ENCODE results near the gene ANKS1B.
"Not testable (repeated sequence)": the region's sequence is repeated elsewhere in the genome, so short reads cannot be mapped to it uniquely, and the experiment has no call there.

Gene ANKS1B

DNA sequence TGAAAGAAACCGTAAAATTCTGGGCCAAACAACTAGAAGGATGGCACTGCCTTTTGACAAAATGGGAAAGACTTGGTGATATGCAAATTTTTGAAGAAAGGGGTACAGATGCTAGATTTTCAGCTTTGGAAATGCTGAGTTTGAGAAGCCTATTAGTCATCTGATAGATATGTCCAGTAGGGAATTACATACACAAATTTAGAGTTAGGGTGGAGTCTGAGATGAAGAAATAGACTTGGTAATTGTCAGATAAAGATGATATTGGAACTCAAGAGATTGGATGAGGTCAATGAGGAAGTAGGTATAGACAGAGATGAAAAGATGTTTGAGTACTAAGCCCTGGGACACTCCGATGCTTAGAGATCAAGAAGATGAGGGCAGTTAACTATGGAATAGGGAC, 184.1 kb downstream of the ANKS1B start:
- Mint-ChIP-seq H3K36me3 (ENCODE audit: low read depth) (no peaks in the 10 kb centered on the region), H3K27me3 (no peaks in the 10 kb centered on the region), H3K27ac (no peak overlapping the region), H3K4me3 (no peak overlapping the region), H3K9me3 (no peaks in the 10 kb centered on the region), H3K4me1 (ENCODE audit: low read depth) (no peaks in the 10 kb centered on the region)
- intact Hi-C loops (cut with micrococcal nuclease), result no loop called here

DNA sequence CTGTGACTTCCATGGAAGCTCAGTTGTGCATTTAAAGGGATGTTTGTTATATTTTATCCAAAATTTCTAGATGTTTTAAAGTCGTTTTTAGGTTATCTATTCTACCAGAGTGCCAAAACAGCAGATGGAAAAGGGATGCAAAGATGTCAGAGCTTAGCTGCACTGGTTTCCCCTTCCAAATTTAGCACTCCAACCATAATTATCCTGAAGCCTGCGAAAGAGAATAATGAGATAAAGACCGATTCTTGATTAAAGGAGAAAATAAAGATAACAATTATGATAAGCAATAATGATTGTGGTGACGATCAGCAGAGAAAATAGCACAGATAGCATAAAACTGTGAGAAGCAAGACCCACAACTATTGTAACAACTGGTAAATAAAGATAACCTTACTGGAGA, 186.8 kb downstream of the ANKS1B start:
- H3K27me3 Mint-ChIP-seq; H3K4me3 Mint-ChIP-seq; H3K4me1 Mint-ChIP-seq (ENCODE audit: low read depth); H3K27ac Mint-ChIP-seq; H3K9me3 Mint-ChIP-seq; H3K36me3 Mint-ChIP-seq (ENCODE audit: low read depth); intact Hi-C loops (cut with micrococcal nuclease): not testable (repeated sequence)

DNA sequence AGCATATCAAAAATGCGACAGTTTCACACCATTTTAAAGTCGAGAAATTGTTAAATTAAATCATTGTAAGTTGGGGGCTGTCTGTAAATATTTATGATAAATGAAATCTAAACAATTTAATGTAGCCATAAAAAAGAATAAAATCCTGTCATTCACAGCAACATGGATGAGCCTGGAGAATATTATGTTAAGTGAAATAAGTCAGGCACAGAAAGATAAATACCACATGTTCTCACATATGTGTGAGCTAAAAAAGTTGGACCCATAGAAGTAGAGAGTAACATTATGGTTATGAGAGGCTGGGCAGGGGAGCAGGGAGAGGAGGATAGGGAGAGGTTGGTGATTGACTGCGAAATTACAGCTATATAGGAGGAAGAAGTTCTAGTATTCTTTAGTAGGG, 201.3 kb downstream of the ANKS1B start:
- H3K36me3 Mint-ChIP-seq (ENCODE audit: low read depth), result no peaks in the 10 kb centered on the region
- intact Hi-C loops (cut with micrococcal nuclease), result no loop called here
- no peak overlapping the region for H3K27ac Mint-ChIP-seq
- H3K9me3 Mint-ChIP-seq, result no peaks in the 10 kb centered on the region
- no peaks in the 10 kb centered on the region for H3K4me1 Mint-ChIP-seq (ENCODE audit: low read depth)
- no peaks in the 10 kb centered on the region for H3K27me3 Mint-ChIP-seq
- no peak overlapping the region for H3K4me3 Mint-ChIP-seq

DNA sequence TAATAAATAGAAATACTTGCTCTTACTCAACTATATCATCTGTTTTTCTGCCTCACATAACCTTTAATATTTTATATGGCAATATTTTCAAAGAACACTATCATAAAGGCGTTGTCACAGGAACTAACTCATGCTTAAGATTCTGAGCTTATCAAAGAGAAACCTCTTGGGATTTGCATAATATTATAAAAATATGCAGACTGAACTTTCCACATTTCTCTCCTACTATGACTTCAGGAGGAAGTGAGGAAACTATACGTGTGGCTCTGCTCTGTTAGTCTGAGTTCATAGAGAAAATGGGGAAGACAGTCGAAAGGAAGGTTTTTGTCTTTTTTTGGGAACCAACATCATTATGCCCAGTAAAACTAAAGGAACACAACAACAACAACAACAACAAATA, 212.5 kb downstream of the ANKS1B start:
- no peaks in the 10 kb centered on the region for H3K4me1 Mint-ChIP-seq (ENCODE audit: low read depth)
- no peaks in the 10 kb centered on the region for H3K9me3 Mint-ChIP-seq
- intact Hi-C loops (cut with micrococcal nuclease), result no loop called here
- H3K36me3 Mint-ChIP-seq (ENCODE audit: low read depth), result no peaks in the 10 kb centered on the region
- no peak overlapping the region for H3K4me3 Mint-ChIP-seq
- H3K27ac Mint-ChIP-seq, result no peak overlapping the region
- H3K27me3 Mint-ChIP-seq, result no peaks in the 10 kb centered on the region

DNA sequence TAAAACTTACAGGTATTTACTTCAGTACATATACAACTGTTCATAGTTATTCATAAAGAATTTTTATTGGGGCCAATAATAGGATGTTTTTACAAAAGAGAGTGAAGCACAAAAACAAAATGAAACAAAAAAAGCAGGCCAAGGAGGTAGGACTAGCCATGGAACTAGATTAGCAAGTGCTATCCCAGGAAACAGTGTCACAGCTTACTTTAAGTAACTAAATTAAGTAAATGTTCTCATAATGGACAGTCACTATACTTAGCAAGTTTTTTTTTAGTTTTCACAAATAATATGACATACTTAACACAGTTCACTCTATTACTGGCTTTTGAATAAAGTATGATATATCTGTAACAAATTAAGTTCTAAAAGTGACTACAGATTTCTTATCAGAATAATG, 213.1 kb downstream of the ANKS1B start:
- no peaks in the 10 kb centered on the region for H3K9me3 Mint-ChIP-seq
- H3K4me1 Mint-ChIP-seq (ENCODE audit: low read depth), result no peaks in the 10 kb centered on the region
- no peak overlapping the region for H3K27ac Mint-ChIP-seq
- no peaks in the 10 kb centered on the region for H3K36me3 Mint-ChIP-seq (ENCODE audit: low read depth)
- H3K4me3 Mint-ChIP-seq, result no peak overlapping the region
- H3K27me3 Mint-ChIP-seq, result no peaks in the 10 kb centered on the region
- intact Hi-C loops (cut with micrococcal nuclease), result no loop called here

DNA sequence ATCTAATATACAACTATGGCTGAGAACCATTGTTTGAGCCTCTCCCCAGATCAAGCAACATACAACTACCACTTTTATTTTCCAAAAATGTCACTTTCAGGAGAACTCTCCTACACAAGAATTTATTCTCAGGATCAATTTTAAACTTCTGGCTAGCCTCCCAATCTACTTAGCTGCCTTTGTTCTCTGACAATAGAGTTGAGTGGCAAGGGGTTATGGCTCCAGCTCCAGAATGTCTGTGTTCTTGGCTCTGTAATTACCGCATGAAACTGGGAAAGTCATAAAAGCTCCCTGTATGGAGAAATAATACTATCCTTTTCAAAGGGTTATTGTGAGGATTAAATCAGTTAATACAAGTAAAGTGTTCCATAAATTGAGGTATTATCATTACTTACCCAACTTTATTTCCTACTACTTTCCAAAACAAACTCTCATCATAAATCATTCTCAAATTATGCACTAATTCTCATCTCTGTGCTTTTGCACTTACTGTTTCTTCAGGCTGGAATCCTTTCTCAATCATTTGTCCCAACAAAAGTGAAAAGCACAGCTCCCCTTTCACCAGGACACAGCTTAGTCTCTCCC, 215.2 kb downstream of the ANKS1B start:
- no peaks in the 10 kb centered on the region for H3K27me3 Mint-ChIP-seq
- no peak overlapping the region for H3K27ac Mint-ChIP-seq
- intact Hi-C loops (cut with micrococcal nuclease), result no loop called here
- H3K4me1 Mint-ChIP-seq (ENCODE audit: low read depth), result no peaks in the 10 kb centered on the region
- no peaks in the 10 kb centered on the region for H3K36me3 Mint-ChIP-seq (ENCODE audit: low read depth)
- H3K4me3 Mint-ChIP-seq, result no peak overlapping the region
- H3K9me3 Mint-ChIP-seq, result no peaks in the 10 kb centered on the region

DNA sequence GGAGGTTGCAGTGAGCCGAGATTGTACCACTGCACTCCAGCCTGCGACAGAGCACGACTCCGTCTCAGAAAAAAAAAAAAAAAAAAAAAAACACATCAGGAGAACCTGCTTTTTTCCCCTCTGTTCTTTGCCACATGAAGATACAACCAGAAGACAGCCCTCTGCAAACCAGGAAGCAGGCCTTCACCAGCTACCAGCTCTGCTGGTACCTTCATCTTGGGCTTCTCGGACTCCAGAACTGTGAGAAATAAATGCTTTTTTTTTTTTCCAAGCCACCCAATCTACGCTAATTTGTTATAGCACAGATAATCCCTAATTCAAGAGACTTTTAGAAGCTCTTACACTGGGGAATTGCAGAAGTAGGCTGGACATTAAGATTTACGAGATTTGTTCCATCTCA, 216.0 kb downstream of the ANKS1B start:
- intact Hi-C loops (cut with micrococcal nuclease), result no loop called here
- Mint-ChIP-seq H3K36me3 (ENCODE audit: low read depth) (no peaks in the 10 kb centered on the region), H3K4me1 (ENCODE audit: low read depth) (no peaks in the 10 kb centered on the region), H3K27me3 (no peaks in the 10 kb centered on the region), H3K4me3 (no peak overlapping the region), H3K27ac (no peak overlapping the region), H3K9me3 (no peaks in the 10 kb centered on the region)

DNA sequence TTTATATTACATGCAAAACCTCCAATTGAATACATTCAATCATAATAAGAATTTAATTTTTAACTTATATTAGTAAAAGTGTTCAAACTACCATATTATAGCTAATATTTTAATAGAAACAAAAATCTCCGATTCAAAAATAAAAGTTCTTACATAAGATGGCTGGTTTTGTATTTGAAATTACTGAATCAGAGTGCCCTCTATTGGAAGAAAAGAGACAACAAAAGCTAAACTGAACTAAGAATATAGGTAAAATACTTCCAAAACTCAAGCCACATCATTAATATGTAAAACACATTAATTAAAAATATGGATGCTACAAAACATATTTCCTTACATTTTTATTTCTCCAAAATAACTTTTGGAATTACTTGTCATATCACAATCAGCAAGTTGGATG, 216.9 kb downstream of the ANKS1B start:
- Mint-ChIP-seq H3K27ac (no peak overlapping the region), H3K36me3 (ENCODE audit: low read depth) (no peaks in the 10 kb centered on the region), H3K4me1 (ENCODE audit: low read depth) (no peaks in the 10 kb centered on the region), H3K27me3 (no peaks in the 10 kb centered on the region), H3K9me3 (no peaks in the 10 kb centered on the region), H3K4me3 (no peak overlapping the region)
- intact Hi-C loops (cut with micrococcal nuclease), result loop anchor here (2.0 kb wide), 1 partner anchor 725 kb away; no protein-coding TSS in a partner anchor

DNA sequence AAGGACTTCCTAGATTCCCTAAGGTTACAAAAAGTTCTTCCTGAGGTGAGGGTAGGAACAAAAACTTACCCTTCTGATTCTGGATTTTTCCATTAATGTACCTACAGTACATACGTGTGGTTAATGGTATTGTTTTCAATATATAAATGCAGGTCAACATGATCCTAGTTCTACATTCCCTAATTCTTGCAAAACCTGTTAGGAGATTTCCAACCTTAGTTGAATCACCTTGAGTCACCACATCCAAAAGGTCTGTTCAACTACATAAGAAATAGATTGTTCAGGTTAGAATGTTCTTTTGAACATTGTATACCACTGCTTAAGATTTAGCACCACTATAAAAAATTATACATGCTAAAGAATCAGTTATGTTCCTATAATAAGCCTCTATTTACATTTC, 218.3 kb downstream of the ANKS1B start:
- no peaks in the 10 kb centered on the region for H3K36me3 Mint-ChIP-seq (ENCODE audit: low read depth)
- no peaks in the 10 kb centered on the region for H3K4me1 Mint-ChIP-seq (ENCODE audit: low read depth)
- no peaks in the 10 kb centered on the region for H3K27me3 Mint-ChIP-seq
- H3K4me3 Mint-ChIP-seq, result no peak overlapping the region
- no peaks in the 10 kb centered on the region for H3K9me3 Mint-ChIP-seq
- intact Hi-C loops (cut with micrococcal nuclease), result loop anchor here (2.0 kb wide), 1 partner anchor 724 kb away; no protein-coding TSS in a partner anchor
- H3K27ac Mint-ChIP-seq, result no peak overlapping the region

DNA sequence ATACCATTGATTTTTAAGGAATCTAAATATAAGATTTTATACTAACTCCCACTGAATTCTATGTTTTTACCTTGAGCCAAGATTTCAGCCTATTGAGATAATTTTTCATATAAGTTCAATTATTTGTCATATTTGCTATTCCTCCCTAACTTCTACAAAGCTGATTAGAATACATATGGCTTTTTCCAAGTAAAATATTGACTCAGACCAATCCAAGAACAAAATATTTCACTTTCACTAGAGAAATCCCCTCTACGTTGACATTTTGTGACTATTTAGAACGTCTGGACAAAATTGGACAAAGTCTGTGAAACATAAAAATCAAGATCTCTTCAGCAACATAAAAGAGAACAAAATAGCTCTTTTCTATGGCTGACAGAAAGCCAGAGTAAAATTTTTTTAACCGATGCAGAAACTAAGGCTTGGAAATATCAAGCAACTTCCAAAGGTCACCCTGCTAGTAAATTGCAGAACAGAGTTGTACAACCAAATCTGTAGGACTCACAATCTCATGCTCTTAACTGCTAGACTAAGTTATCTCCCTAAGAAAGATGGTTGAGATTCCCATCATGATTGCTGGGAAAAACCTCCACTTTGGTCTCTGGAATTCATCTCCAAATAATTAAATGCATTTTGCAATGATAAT, 219.1 kb downstream of the ANKS1B start:
- Mint-ChIP-seq H3K27me3 (no peaks in the 10 kb centered on the region), H3K27ac (no peak overlapping the region), H3K9me3 (no peaks in the 10 kb centered on the region), H3K36me3 (ENCODE audit: low read depth) (no peaks in the 10 kb centered on the region), H3K4me3 (no peak overlapping the region), H3K4me1 (ENCODE audit: low read depth) (no peaks in the 10 kb centered on the region)
- intact Hi-C loops (cut with micrococcal nuclease), result loop anchor here (2.0 kb wide), 1 partner anchor 723 kb away; no protein-coding TSS in a partner anchor

DNA sequence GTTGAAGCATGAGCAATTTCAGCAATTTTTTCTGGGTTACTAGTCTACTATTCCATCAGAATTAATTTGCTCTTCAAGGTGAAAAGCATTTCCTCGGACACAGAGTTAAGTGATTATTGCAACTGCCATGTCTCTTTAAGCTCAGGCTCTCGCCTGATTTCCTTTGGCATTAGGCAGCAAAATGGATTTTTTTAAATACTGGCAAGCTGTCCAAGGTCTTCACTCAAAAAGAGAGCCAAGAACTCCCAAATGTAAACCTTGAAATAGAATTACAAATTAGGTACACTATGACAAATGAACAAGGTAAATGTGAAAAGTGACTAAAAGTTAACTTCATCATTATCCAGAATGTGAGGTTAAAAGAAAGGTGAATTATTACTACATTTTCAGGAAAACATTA, 225.3 kb downstream of the ANKS1B start:
- H3K27ac Mint-ChIP-seq, result no peak overlapping the region
- no peaks in the 10 kb centered on the region for H3K9me3 Mint-ChIP-seq
- intact Hi-C loops (cut with micrococcal nuclease), result no loop called here
- no peaks in the 10 kb centered on the region for H3K27me3 Mint-ChIP-seq
- no peaks in the 10 kb centered on the region for H3K4me1 Mint-ChIP-seq (ENCODE audit: low read depth)
- H3K4me3 Mint-ChIP-seq, result no peak overlapping the region
- no peaks in the 10 kb centered on the region for H3K36me3 Mint-ChIP-seq (ENCODE audit: low read depth)

DNA sequence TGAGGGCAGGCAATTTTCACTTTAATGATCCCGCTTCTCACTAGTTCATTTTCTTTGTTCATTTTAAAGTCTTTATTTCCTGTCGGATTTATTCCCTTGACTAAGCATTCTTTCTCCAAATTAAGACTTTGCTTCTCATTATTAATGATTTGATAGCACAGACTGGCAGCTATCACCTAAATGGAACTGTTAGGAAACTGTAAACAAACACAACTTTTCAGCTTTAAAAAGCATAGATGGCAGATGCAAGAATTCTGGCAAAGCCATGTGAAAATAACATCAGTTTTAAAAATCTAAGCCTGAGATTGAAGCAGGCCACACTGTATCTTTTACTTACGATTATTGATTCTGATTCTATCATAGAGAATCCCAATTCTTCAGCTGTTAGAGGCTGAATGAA, 225.7 kb downstream of the ANKS1B start:
- no peaks in the 10 kb centered on the region for H3K9me3 Mint-ChIP-seq
- no peaks in the 10 kb centered on the region for H3K4me1 Mint-ChIP-seq (ENCODE audit: low read depth)
- H3K27me3 Mint-ChIP-seq, result no peaks in the 10 kb centered on the region
- no peaks in the 10 kb centered on the region for H3K36me3 Mint-ChIP-seq (ENCODE audit: low read depth)
- intact Hi-C loops (cut with micrococcal nuclease), result no loop called here
- H3K4me3 Mint-ChIP-seq, result no peak overlapping the region
- no peak overlapping the region for H3K27ac Mint-ChIP-seq

DNA sequence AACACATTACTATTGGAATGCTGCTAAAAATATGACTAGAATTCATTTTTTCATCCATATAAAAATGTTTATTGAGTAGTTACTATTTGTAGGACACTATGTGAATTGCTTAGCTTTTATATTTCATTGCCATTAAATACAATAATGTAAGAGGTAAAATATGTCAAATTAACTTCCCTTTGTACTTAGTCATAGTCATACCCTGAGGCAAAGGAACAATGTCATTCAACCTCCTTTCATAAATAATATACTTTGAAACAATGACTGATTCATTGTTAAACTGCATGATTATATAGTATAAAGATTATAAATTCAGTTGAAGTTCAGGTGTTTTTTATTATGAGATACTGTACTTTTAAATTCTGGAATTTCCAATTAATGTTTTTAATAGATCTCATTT, 232.0 kb downstream of the ANKS1B start:
- Mint-ChIP-seq H3K9me3 (no peaks in the 10 kb centered on the region), H3K27ac (no peak overlapping the region), H3K4me3 (no peak overlapping the region), H3K27me3 (no peaks in the 10 kb centered on the region), H3K4me1 (ENCODE audit: low read depth) (no peaks in the 10 kb centered on the region), H3K36me3 (ENCODE audit: low read depth) (no peaks in the 10 kb centered on the region)
- intact Hi-C loops (cut with micrococcal nuclease), result no loop called here

DNA sequence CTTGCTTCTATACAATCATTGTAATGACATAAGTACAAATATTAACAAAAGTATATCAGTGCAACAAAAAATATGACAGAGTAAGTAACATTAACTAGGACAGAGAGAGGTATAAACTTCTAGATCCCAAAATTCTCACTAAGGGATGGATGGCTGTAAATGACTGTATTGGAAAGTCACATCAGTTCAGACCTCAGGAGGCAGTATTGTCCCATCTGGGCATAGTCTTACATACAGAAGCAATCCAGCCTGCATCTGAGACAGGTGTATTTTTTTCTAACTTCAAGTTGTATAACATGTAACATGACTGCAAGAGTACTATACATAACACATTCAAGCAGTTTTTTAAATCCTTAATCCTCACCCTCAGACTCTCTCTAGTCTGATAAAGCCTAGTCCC, 238.2 kb downstream of the ANKS1B start:
- Mint-ChIP-seq H3K4me3 (no peak overlapping the region), H3K27me3 (no peaks in the 10 kb centered on the region), H3K4me1 (ENCODE audit: low read depth) (no peaks in the 10 kb centered on the region), H3K27ac (no peak overlapping the region), H3K9me3 (no peaks in the 10 kb centered on the region), H3K36me3 (ENCODE audit: low read depth) (no peaks in the 10 kb centered on the region)
- intact Hi-C loops (cut with micrococcal nuclease), result no loop called here

DNA sequence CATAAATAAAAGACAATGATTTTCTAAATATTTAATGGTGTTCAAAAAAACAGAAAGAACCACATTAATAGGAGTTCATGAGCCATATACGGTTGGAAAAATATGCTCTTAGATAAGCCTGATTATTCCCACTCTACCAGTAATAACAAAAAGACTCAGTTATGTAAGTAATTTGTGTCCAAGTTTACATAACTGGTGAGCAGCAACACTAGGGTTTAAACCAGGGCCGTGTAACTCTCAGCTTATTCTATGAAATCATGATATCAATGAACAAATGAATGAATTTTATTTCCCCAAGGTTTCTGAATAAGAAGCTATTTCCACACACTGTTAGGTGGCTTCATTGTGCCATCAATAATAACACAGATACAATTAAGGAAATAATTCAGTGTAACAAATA, 238.8 kb downstream of the ANKS1B start:
- Mint-ChIP-seq H3K9me3 (no peaks in the 10 kb centered on the region), H3K36me3 (ENCODE audit: low read depth) (no peaks in the 10 kb centered on the region), H3K4me3 (no peak overlapping the region), H3K27ac (no peak overlapping the region), H3K27me3 (no peaks in the 10 kb centered on the region), H3K4me1 (ENCODE audit: low read depth) (no peaks in the 10 kb centered on the region)
- intact Hi-C loops (cut with micrococcal nuclease), result no loop called here

Data from dendritic cell treated with granulocyte-macrophage colony-stimulating factor and Interleukin-4, amounts not matched to agents 40 ng/mL and 50 ng/mL, for 4 days (primary cell).